HEK293 (cell line): ENCODE data around the gene ENHO.

Experiments
- CTCF ChIA-PET: fragments of 350-600 bp; formaldehyde crosslinking; extraction: SDS; loops from one replicate; lab custom pipeline; 2021; ENCODE audit warnings: antibody characterized with exemption; lab: Yijun Ruan, JAX
- POLR2A ChIA-PET: fragments of 300-600 bp; formaldehyde crosslinking; extraction: SDS; loops from one replicate; lab custom pipeline; 2020; ENCODE audit warnings: antibody characterized with exemption, inconsistent platforms; lab: Yijun Ruan, JAX
- H3K27ac ChIP-seq: fragments of 200-500 bp; sonication (Bioruptor generic); 2 replicates; pipeline ENCODE4 v1.5.1; 2014; ENCODE audit warnings: low read depth, low read length, control low read depth, inconsistent platforms; ENCODE audit errors: extremely low read depth
- H3K36me3 ChIP-seq, 2 experiments: fragments of 200-500 bp in 1 of 2; sonication (Bioruptor generic) in 1 of 2; 1 replicate in 1 of 2; 2 replicates in 1 of 2; pipeline ENCODE4 v1.5.1; 2014 to 2017; ENCODE audit warnings: inconsistent platforms in 2 of 2, low read length in 2 of 2; ENCODE audit not compliant: control insufficient read depth in 2 of 2, insufficient read depth in 1 of 2
- H3K4me1 ChIP-seq: fragments of 200-500 bp; sonication (Bioruptor generic); 2 replicates; pipeline ENCODE4 v1.5.1; 2014; ENCODE audit warnings: mild to moderate bottlenecking, low read length, inconsistent platforms; ENCODE audit not compliant: control insufficient read depth, insufficient read depth
- H3K4me3 ChIP-seq: 2 replicates; pipeline ENCODE4 v1.5.1; 2011; ENCODE audit warnings: low read depth, mild to moderate bottlenecking, control low read depth, low read length, moderate library complexity
- H3K9me3 ChIP-seq: fragments of 200-500 bp; sonication (Bioruptor generic); 2 replicates; pipeline ENCODE4 v1.5.1; 2014; ENCODE audit warnings: low read depth, low read length, inconsistent platforms; ENCODE audit not compliant: control insufficient read depth, insufficient read depth
- BCL11A ChIP-seq: fragments of 450-650 bp; formaldehyde crosslinking; IDR thresholded peaks from 2 replicates; pipeline ENCODE4 v1.5.1; 2016; ENCODE audit warnings: low read depth, missing biosample characterization, missing genetic modification characterization
- HIC1 ChIP-seq: fragments of 450-650 bp; formaldehyde crosslinking; IDR thresholded peaks from 2 replicates; pipeline ENCODE4 v1.5.1; 2016; ENCODE audit warnings: missing biosample characterization, missing genetic modification characterization
- HOXC10 ChIP-seq: sonication (generic); formaldehyde crosslinking; IDR thresholded peaks from 2 replicates; pipeline ENCODE4 v1.8.1; 2023; ENCODE audit warnings: mild to moderate bottlenecking, missing genetic modification reagents
- SETDB1 ChIP-seq: IDR thresholded peaks from one replicate; pipeline ENCODE4 v1.6.1; 2017; ENCODE audit warnings: mild to moderate bottlenecking, low read length, moderate library complexity, mixed read lengths; ENCODE audit not compliant: insufficient read length
- SP2 ChIP-seq: fragments of 450-650 bp; formaldehyde crosslinking; IDR thresholded peaks from 2 replicates; pipeline ENCODE4 v1.5.1; 2016; ENCODE audit warnings: missing biosample characterization, missing genetic modification characterization
- ZBTB17 ChIP-seq: fragments of 450-650 bp; formaldehyde crosslinking; IDR thresholded peaks from 2 replicates; pipeline ENCODE4 v1.5.1; 2016; ENCODE audit warnings: missing biosample characterization, missing genetic modification characterization
- ZBTB21 ChIP-seq: fragments of 450-650 bp; formaldehyde crosslinking; IDR thresholded peaks from 2 replicates; pipeline ENCODE4 v1.5.1; 2017; ENCODE audit warnings: missing biosample characterization, missing genetic modification characterization
- ZBTB48 ChIP-seq: fragments of 450-650 bp; formaldehyde crosslinking; IDR thresholded peaks from 2 replicates; pipeline ENCODE4 v1.5.1; 2016; ENCODE audit warnings: missing biosample characterization, missing genetic modification characterization
- ZFP69B ChIP-seq: fragments of 450-650 bp; formaldehyde crosslinking; IDR thresholded peaks from 2 replicates; pipeline ENCODE4 v1.5.1; 2016; ENCODE audit warnings: missing biosample characterization, missing genetic modification characterization
- ZNF10 ChIP-seq: fragments of 450-650 bp; formaldehyde crosslinking; IDR thresholded peaks from 2 replicates; pipeline ENCODE4 v1.5.1; 2017; ENCODE audit warnings: missing biosample characterization, missing genetic modification characterization
- ZNF140 ChIP-seq: fragments of 450-650 bp; formaldehyde crosslinking; IDR thresholded peaks from 2 replicates; pipeline ENCODE4 v1.5.1; 2016; ENCODE audit warnings: missing biosample characterization, missing genetic modification characterization
- ZNF16 ChIP-seq: fragments of 450-650 bp; formaldehyde crosslinking; IDR thresholded peaks from 2 replicates; pipeline ENCODE4 v1.5.1; 2016; ENCODE audit warnings: low read depth, missing biosample characterization, missing genetic modification characterization
- ZNF169 ChIP-seq: fragments of 450-650 bp; formaldehyde crosslinking; IDR thresholded peaks from 2 replicates; pipeline ENCODE4 v1.5.1; 2016; ENCODE audit warnings: missing biosample characterization, missing genetic modification characterization
- ZNF211 ChIP-seq: fragments of 450-650 bp; formaldehyde crosslinking; IDR thresholded peaks from 2 replicates; pipeline ENCODE4 v1.5.1; 2016; ENCODE audit warnings: low read depth, missing biosample characterization, missing genetic modification characterization
- ZNF274 ChIP-seq, 2 experiments: fragments of 200-500 bp in 1 of 2; fragments of 450-650 bp in 1 of 2; sonication (Bioruptor generic) in 1 of 2; formaldehyde crosslinking in 1 of 2; IDR thresholded peaks; 2 replicates each; pipeline versions ENCODE4 v1.5.1 to v1.6.1; 2014 to 2016; ENCODE audit warnings: borderline replicate concordance in 1 of 2, inconsistent platforms in 1 of 2, low read length in 1 of 2, missing biosample characterization in 1 of 2, missing genetic modification characterization in 1 of 2
- ZNF280C ChIP-seq: fragments of 450-650 bp; formaldehyde crosslinking; IDR thresholded peaks from 2 replicates; pipeline ENCODE4 v1.5.1; 2016; ENCODE audit warnings: missing biosample characterization, missing genetic modification characterization
- ZNF645 ChIP-seq: fragments of 450-650 bp; formaldehyde crosslinking; IDR thresholded peaks from 2 replicates; pipeline ENCODE4; 2016; ENCODE audit warnings: missing biosample characterization, missing genetic modification characterization
- ZSCAN18 ChIP-seq: fragments of 450-650 bp; formaldehyde crosslinking; IDR thresholded peaks from 2 replicates; pipeline ENCODE4 v1.5.1; 2016; ENCODE audit warnings: missing biosample characterization, missing genetic modification characterization
- ZSCAN30 ChIP-seq: fragments of 450-650 bp; IDR thresholded peaks from 2 replicates; pipeline ENCODE4 v1.5.1; 2018; ENCODE audit warnings: missing biosample characterization, mild to moderate bottlenecking, missing genetic modification characterization, moderate library complexity

ENHO gene

GRCh38 chr9:34520505-34521385, 2.0 kb downstream of the ENHO start (continued):
- no peak for TF ChIP-seq HIC1 (tag by site-specific recombination)
- no peak for TF ChIP-seq BCL11A (tag by site-specific recombination)
- TF ChIP-seq SP2 = no peak
- TF ChIP-seq ZNF10 (tag by site-specific recombination) = no peak
- no peak for TF ChIP-seq ZNF211 (tag by site-specific recombination)
- TF ChIP-seq ZNF274 (IDR thresholded peaks at IDR 0.05; ENCODE audit: low read length) = no peak
- no peak for TF ChIP-seq ZNF274 (tag by site-specific recombination; IDR thresholded peaks at IDR 0.05; ENCODE audit: borderline replicate concordance)
- no peak for TF ChIP-seq ZFP69B (tag by site-specific recombination)

- TF ChIP-seq ZBTB21 = no peak
- TF ChIP-seq ZNF10 (tag by site-specific recombination) = no peak
- no peak for TF ChIP-seq ZNF645 (tag by site-specific recombination)
- no peak for TF ChIP-seq HOXC10
- no peak for TF ChIP-seq SETDB1
- TF ChIP-seq ZNF280C (tag by site-specific recombination) = no peak
- TF ChIP-seq ZNF169 (tag by site-specific recombination) = no peak
- TF ChIP-seq ZSCAN30 (tag by site-specific recombination) = no peak
- TF ChIP-seq ZBTB48 (tag by site-specific recombination) = no peak
- TF ChIP-seq ZNF140 (tag by site-specific recombination) = no peak
- no peak for TF ChIP-seq ZBTB17
- TF ChIP-seq ZNF16 (tag by site-specific recombination) = no peak
- no peak for TF ChIP-seq ZSCAN18 (tag by site-specific recombination)
- no peak overlapping the region for H3K4me3 ChIP-seq
- H3K9me3 ChIP-seq = no peaks in the 10 kb centered on the region
- CTCF ChIA-PET = interaction anchor here (0.7 to 2.6 kb wide), 10 partner anchors 9 to 114 kb away, joined by 3 to 12 read pairs (median 4); no protein-coding TSS in a partner anchor
- POLR2A ChIA-PET = interaction anchor here (1.1 kb wide), 1 partner anchor 38 kb away, joined by 3 read pairs; no protein-coding TSS in a partner anchor
- no peaks in the 10 kb centered on the region for H3K36me3 ChIP-seq
- H3K27ac ChIP-seq = no peak overlapping the region
- no peaks in the 10 kb centered on the region for H3K4me1 ChIP-seq
Observed at GRCh38 chr9:34520096-34520495, 2.7 kb downstream of the ENHO start.
